ENCODE data around the gene SLC35B2. TPM values are rescaled to one million over a fixed set of nuclear protein-coding genes. Genes with fewer than 3 reads are reported as not detected.

SLC35B2 gene
- total RNA-seq, 2 experiments from 2014 or later, result 13.9 to 16.5 TPM

DNA sequence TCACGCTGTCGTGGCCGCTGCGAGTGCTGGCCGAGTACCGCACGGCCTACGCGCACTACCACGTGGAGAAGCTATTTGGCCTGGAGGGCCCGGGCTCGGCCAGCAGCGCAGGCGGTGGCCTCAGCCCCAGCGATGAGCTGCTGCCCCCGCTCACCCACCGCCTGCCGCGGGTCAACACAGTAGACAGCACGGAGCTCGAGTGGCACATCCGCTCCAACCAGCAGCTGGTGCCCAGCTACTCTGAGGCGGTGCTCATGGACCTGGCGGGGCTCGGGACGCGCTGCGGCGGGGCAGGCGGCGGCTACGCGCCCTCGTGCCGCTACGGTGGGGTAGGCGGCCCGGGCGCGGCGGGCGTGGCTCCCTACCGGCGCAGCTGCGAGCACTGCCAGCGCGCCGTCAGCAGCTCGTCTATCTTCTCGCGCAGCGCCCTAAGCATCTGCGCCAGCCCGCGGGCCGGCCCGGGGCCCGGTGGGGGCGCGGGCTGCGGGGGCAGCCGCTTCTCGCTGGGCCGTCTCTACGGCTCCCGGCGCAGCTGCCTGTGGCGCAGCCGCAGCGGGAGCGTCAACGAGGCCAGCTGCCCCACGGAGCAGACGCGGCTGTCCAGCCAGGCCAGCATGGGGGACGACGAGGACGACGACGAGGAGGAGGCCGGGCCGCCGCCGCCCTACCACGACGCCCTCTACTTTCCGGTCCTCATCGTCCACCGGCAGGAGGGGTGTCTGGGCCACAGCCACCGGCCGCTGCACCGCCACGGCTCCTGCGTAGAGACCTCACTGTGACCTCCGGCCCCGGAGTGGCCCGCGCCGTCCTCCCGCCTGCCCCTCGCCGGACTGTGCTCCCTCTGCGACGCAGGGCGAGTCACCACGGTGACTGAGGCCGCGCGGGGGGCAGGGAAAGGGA, 18.7 kb upstream of the SLC35B2 start:
- intact Hi-C loops (cut with micrococcal nuclease; ENCODE audit: unreplicated experiment), result no loop called here
- no peaks in the 10 kb centered on the region for H3K9me2 ChIP-seq (ENCODE audit: insufficient read depth, low read length)
- H3K36me3 ChIP-seq (ENCODE audit: insufficient read depth, low read length), result no peaks in the 10 kb centered on the region
- no peaks in the 10 kb centered on the region for H3K79me2 ChIP-seq (ENCODE audit: insufficient read depth, low read depth, low read length)
- POLR2A ChIA-PET, result no interaction called here
- no peaks in the 10 kb centered on the region for H4K20me1 ChIP-seq (ENCODE audit: insufficient read depth, low read length)
- no peak overlapping the region for H3K27ac ChIP-seq (ENCODE audit: low read depth, low read length, poor library complexity, severe bottlenecking)
- H2AFZ ChIP-seq (ENCODE audit: low read length), result no peak overlapping the region
- no TSS peak for BruUV-seq (replicated peaks)
- no peak overlapping the region for H3K4me2 ChIP-seq (ENCODE audit: low read length)
- no peaks in the 10 kb centered on the region for H3K9me3 ChIP-seq (ENCODE audit: low read length)
- no peak overlapping the region for H3K4me3 ChIP-seq (ENCODE audit: low read depth, low read length, poor library complexity, severe bottlenecking)
- no peak for DNase-seq (ENCODE audit: low spot score)
- CTCF ChIA-PET (ENCODE audit: unreplicated experiment), result no interaction called here
- no peaks in the 10 kb centered on the region for H3K4me1 ChIP-seq (ENCODE audit: insufficient read depth, low read length, poor library complexity, severe bottlenecking)
- TF ChIP-seq, protein P1, sequence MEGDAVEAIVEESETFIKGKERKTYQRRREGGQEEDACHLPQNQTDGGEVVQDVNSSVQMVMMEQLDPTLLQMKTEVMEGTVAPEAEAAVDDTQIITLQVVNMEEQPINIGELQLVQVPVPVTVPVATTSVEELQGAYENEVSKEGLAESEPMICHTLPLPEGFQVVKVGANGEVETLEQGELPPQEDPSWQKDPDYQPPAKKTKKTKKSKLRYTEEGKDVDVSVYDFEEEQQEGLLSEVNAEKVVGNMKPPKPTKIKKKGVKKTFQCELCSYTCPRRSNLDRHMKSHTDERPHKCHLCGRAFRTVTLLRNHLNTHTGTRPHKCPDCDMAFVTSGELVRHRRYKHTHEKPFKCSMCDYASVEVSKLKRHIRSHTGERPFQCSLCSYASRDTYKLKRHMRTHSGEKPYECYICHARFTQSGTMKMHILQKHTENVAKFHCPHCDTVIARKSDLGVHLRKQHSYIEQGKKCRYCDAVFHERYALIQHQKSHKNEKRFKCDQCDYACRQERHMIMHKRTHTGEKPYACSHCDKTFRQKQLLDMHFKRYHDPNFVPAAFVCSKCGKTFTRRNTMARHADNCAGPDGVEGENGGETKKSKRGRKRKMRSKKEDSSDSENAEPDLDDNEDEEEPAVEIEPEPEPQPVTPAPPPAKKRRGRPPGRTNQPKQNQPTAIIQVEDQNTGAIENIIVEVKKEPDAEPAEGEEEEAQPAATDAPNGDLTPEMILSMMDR (conservative IDR thresholded peaks at IDR 0.05; ENCODE audit: low read length), result no peak
- no peak for TF ChIP-seq EZH2phosphoT487 (IDR thresholded peaks at IDR 0.05; ENCODE audit: borderline replicate concordance, low read depth, low read length)

GRCh38 chr6:44275271-44275748, 18.0 kb upstream of the SLC35B2 start:
- no TSS peak for BruUV-seq (replicated peaks)
- Histone ChIP-seq H3K9me3 (ENCODE audit: low read length) (no peaks in the 10 kb centered on the region), H3K36me3 (ENCODE audit: insufficient read depth, low read length) (no peaks in the 10 kb centered on the region), H2AFZ (ENCODE audit: low read length) (no peak overlapping the region), H3K4me1 (ENCODE audit: insufficient read depth, low read length, poor library complexity, severe bottlenecking) (no peaks in the 10 kb centered on the region), H3K4me3 (ENCODE audit: low read depth, low read length, poor library complexity, severe bottlenecking) (no peak overlapping the region), H4K20me1 (ENCODE audit: insufficient read depth, low read length) (no peaks in the 10 kb centered on the region), H3K79me2 (ENCODE audit: insufficient read depth, low read depth, low read length) (no peaks in the 10 kb centered on the region), H3K4me2 (ENCODE audit: low read length) (no peak overlapping the region), H3K27ac (ENCODE audit: low read depth, low read length, poor library complexity, severe bottlenecking) (no peak overlapping the region), H3K9me2 (ENCODE audit: insufficient read depth, low read length) (no peaks in the 10 kb centered on the region)
- POLR2A ChIA-PET, result no interaction called here
- TF ChIP-seq EZH2phosphoT487 (IDR thresholded peaks at IDR 0.05; ENCODE audit: borderline replicate concordance, low read depth, low read length), result no peak
- TF ChIP-seq, protein P1 (conservative IDR thresholded peaks at IDR 0.05; ENCODE audit: low read length), result no peak
- DNase-seq (ENCODE audit: low spot score), result no peak
- intact Hi-C loops (cut with micrococcal nuclease; ENCODE audit: unreplicated experiment), result no loop called here
- CTCF ChIA-PET (ENCODE audit: unreplicated experiment), result no interaction called here

DNA sequence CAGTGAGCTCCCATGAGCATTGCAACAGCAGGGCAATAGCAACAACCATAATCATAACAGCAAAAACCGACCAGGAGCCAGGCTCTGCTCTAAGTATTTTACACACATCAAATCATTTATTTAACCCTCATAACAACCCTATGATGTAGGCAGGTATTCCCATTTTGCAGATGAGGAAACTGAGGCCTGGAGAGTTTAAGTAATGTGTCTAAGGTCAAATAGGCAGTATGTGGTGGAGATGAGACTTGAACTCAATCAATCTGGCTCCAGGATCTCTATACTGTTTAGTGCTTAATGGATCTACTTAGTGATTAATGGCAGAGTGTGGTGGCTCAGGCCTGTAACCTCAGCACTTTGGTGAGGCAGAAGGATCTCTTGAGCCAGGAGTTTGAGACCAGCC, 16.3 kb upstream of the SLC35B2 start:
- no peaks in the 10 kb centered on the region for H3K9me2 ChIP-seq (ENCODE audit: insufficient read depth, low read length)
- ChIA-PET CTCF (ENCODE audit: unreplicated experiment) (no interaction called here), POLR2A (no interaction called here)
- no peaks in the 10 kb centered on the region for H3K36me3 ChIP-seq (ENCODE audit: insufficient read depth, low read length)
- no peak overlapping the region for H3K4me2 ChIP-seq (ENCODE audit: low read length)
- H3K4me3 ChIP-seq (ENCODE audit: low read depth, low read length, poor library complexity, severe bottlenecking), result no peak overlapping the region
- peaks cover 16% of the 10 kb centered on the region for H3K4me1 ChIP-seq (ENCODE audit: insufficient read depth, low read length, poor library complexity, severe bottlenecking)
- no peak for TF ChIP-seq EZH2phosphoT487 (IDR thresholded peaks at IDR 0.05; ENCODE audit: borderline replicate concordance, low read depth, low read length)
- TF ChIP-seq, protein P1 (conservative IDR thresholded peaks at IDR 0.05; ENCODE audit: low read length), result no peak
- intact Hi-C loops (cut with micrococcal nuclease; ENCODE audit: unreplicated experiment), result no loop called here
- BruUV-seq (replicated peaks), result no TSS peak
- H3K79me2 ChIP-seq (ENCODE audit: insufficient read depth, low read depth, low read length), result no peaks in the 10 kb centered on the region
- DNase-seq (ENCODE audit: low spot score), result no peak
- H4K20me1 ChIP-seq (ENCODE audit: insufficient read depth, low read length), result no peaks in the 10 kb centered on the region
- no peaks in the 10 kb centered on the region for H3K9me3 ChIP-seq (ENCODE audit: low read length)
- H2AFZ ChIP-seq (ENCODE audit: low read length), result no peak overlapping the region
- no peak overlapping the region for H3K27ac ChIP-seq (ENCODE audit: low read depth, low read length, poor library complexity, severe bottlenecking)

All from OCI-LY7 (cell line).